ENCODE measurements around the gene ENAH.
"Not testable (repeated sequence)": the region's sequence is repeated elsewhere in the genome, so short reads cannot be mapped to it uniquely, and the experiment has no call there.

ENAH gene

GRCh38 chr1:225474439-225474985 is 178.4 kb downstream of the ENAH start:
- no peak for DNase-seq (ENCODE audit: low spot score)

DNA sequence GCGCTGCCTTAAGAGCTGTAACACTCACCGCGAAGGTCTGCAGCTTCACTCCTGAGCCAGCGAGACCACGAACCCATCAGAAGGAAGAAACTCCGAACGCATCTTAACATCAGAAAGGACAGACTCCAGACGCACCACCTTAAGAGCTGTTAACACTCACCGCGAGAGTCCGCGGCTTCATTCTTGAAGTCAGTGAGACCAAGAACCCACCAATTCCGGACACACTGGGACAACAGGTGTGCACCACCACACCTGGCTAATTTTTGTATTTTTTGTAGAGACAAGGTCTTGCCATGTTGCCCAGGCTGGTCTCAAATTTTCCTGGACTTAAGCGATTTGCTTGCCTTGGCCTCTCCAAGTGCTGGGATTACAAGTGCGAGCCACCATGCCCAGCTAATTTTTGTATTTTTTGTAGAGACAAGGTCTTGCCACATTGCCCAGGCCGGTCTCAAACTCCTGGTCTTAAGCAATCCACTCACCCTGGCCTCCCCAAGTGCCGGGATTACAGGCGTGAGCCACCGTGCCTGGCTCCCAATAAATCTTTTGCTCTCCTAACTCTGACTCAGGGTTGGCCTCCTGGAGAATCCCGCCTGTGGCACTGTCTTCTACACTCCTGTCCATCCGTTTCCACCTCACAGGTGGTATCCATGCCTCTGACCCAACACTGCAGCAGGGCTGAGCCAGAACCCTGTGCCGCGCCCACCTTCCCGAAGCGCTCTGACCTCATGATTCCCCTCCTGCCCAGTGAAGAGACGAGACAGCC is 179.1 kb downstream of the ENAH start:
- DNase-seq (ENCODE audit: low spot score) = not testable (repeated sequence)

DNA sequence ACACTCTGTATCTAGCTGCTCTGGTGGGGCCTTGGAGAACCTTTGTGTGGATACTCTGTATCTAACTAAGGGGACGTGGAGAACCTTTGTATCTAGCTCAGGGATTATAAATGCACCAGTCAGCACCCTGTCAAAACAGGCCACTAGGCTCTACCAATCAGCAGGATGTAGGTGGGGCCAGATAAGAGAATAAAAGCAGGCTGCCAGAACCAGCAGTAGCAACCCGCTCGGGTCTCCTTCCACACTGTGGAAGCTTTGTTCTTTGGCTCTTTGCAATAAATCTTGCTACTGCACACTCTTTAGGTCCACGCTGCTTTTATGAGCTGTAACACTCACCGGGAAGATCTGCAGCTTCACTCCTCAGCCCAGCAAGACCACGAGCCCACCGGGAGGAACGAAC is 179.7 kb downstream of the ENAH start:
- not testable (repeated sequence) for DNase-seq (ENCODE audit: low spot score)

DNA sequence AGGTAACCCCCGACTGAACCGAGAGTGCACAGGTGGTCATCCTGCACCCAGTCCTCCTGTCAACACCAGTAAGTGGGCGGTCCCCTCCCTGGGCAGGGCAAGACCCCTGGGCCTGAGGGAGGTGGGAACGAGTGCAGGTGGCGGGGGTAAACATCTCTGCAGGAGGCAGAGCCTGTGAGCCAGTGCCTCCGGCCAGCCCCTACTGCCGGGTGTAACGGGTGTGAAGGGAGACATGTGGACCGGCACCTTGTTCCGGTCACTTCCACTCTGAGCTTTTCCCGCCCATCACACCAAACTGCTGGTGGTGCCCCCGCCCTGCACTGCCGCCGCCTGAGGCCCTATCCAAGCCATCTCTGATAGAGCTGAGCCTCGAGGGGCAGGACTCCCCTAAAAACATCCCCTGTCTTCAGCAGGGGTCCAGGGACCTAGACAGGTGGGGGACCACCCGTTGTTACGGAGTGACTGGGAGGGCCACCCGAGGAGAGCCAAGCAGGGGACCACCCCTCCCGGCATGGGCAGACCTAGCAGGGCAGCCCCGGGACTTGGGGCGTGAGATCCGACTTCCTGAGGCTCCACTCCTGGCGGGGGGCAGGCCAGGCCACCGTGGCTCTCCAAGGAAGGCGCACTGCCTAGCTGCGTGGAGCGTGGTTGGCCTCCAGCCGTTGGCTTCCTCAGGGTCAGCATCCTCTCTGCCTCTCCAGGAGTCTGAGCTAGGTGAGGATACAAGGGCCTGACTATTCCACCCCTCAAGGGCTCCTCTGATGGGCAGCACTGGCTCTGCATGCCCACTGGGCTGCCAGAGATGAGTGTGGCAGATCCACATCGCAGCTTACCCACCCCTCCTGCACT is 181.2 kb downstream of the ENAH start:
- DNase-seq (ENCODE audit: low spot score) = no peak

DNA sequence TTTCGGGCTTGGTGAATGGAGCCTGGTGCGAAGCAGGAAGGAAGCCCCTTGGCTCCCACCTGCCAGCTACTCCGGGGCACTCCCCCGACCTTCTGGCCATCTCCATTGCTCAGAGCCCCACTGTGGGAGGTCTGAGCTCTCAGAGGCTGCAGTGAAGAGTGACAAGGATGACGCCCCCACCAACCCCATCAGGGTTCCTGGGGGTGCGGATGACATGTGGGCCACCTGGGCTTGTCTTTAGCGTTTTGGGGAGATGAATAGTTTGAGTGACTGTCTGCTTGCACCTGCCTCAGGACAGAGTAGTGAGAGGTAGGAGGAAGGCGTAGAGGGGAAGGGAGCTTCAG is 181.8 kb downstream of the ENAH start:
- no peak for DNase-seq (ENCODE audit: low spot score)

- DNase-seq (ENCODE audit: low spot score) = no peak
Measured at GRCh38 chr1:225470211-225471108, 182.5 kb downstream of the ENAH start.

DNA sequence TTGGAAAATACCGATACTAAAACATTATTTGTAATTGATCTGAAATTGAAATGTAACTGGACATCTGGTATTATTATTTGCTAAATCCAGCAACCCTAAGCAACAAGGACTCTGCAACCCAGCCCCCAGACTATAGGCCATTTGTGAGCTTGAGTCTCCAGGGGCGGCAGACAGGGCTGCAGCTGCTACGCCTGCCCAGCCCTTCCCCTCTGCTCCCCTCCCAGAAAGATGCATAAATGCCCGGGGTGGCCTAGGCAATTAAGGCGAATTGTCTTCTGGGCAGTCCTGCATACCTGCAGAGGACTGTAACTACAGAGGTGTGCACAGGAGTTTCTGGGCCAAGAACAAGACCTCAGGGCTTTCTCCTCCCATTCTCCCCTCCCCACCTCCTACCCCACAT is 183.9 kb downstream of the ENAH start:
- DNase-seq (ENCODE audit: low spot score) = no peak

GRCh38 chr1:225468270-225469020 is 184.5 kb downstream of the ENAH start:
- no peak for DNase-seq (ENCODE audit: low spot score)

GRCh38 chr1:225467193-225468020 is 185.5 kb downstream of the ENAH start:
- DNase-seq (ENCODE audit: low spot score) = no peak

DNA sequence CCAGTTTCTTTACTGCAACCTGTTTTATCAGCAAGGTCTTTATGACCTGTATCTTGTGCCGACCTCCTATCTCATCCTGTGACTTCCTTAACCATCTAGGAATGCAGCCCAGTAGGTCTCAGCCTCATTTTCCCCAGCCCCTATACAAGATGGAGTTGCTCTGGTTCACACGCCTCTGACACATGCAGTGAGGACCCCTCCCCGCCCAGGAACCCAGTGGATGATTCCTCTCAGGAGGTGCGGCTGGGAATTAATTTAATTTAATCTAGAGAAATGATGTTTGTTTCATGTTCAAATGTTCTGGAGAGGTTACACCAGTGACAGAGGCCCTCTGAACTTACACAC is 186.1 kb downstream of the ENAH start:
- no peak for DNase-seq (ENCODE audit: low spot score)

GRCh38 chr1:225465793-225466517 is 187.0 kb downstream of the ENAH start:
- DNase-seq (ENCODE audit: low spot score) = no peak

- DNase-seq (ENCODE audit: low spot score) = no peak
Measured at GRCh38 chr1:225464851-225465792, 187.8 kb downstream of the ENAH start.

GRCh38 chr1:225462714-225463574 is 190.0 kb downstream of the ENAH start:
- no peak for DNase-seq (ENCODE audit: low spot score)

GRCh38 chr1:225462429-225462713 is 190.6 kb downstream of the ENAH start:
- no peak for DNase-seq (ENCODE audit: low spot score)

DNA sequence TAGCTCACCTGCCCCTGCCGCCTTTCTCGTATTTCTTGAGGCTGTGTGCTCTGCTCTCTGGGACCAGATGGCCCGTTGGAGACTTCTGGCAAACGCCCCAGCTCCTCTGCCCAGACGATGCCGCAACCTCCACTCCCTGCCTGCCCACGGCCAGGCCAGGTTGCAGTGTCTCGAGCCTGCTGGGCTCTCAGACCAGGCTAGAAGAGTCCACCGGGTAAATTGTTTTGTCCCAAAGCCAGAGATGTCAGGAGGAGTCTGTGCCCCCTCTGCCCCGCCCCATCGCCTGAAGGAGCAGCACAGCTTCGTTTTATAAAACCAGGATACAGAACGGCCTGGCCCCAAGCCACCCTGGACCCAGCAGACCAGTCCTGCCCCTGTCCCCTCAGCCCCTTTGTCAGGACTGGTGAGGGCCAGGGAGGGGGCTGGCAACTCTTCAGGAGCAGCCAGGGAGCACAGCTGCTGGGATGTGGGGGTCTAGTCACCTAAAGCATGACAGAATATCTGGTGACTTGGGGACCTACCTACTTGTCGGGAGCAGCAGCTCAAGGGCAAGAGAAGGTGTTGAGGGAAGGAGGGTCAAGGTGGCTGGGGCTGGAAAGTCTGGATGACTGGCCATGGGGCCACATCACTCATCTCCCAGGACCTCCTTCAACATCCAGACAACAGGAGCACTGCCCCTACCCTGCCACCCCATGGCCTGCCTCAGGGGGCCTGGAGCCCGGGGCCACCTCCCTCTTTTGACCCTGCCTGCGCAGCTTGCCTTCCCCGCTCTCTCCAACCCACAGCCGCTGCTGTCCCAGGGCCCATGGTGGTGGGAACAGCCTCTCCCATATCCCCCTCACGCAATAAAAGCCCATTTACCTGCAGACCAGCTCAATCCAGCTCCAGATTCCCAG is 191.1 kb downstream of the ENAH start:
- DNase-seq (ENCODE audit: low spot score) = no peak

GRCh38 chr1:225460737-225461532 is 192.0 kb downstream of the ENAH start:
- DNase-seq (ENCODE audit: low spot score) = no peak
